ENCODE results near the gene VSNL1.

The VSNL1 gene

DNA sequence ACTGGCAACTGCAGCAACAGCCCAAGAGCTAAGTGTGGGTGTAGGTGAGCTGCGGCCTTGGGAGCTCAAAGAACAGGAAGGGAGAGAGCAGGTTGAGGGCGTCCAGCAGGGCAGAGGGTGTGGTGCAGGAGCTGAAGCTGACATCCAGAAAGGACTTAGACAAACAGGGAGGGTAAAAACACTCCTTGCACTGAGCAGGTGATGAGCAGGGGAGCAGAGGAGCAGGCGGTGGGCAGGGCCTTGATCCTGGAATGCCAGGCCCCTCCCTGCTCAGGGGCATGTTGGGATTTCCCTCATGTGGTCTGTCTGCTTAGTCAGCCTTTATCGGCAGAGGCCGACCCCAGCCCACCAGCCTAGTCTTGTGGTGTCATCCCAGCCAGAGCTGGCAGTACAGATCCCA lies 63.6 kb downstream of the VSNL1 start:
- no peak for TF ChIP-seq GATA2 (IDR thresholded peaks at IDR 0.05; ENCODE audit: low read depth, low read length)
- TF ChIP-seq GATA3 (IDR thresholded peaks at IDR 0.05; ENCODE audit: low read depth, low read length): no peak

- TF ChIP-seq GATA2 (IDR thresholded peaks at IDR 0.05; ENCODE audit: low read depth, low read length) (no peak), GATA3 (IDR thresholded peaks at IDR 0.05; ENCODE audit: low read depth, low read length) (no peak)
Measured at GRCh38 chr2:17605696-17606095, 65.2 kb downstream of the VSNL1 start.

- TF ChIP-seq GATA3 (IDR thresholded peaks at IDR 0.05; ENCODE audit: low read depth, low read length): no peak
- TF ChIP-seq GATA2 (IDR thresholded peaks at IDR 0.05; ENCODE audit: low read depth, low read length): no peak
Measured at GRCh38 chr2:17606851-17607250, 66.4 kb downstream of the VSNL1 start.

DNA sequence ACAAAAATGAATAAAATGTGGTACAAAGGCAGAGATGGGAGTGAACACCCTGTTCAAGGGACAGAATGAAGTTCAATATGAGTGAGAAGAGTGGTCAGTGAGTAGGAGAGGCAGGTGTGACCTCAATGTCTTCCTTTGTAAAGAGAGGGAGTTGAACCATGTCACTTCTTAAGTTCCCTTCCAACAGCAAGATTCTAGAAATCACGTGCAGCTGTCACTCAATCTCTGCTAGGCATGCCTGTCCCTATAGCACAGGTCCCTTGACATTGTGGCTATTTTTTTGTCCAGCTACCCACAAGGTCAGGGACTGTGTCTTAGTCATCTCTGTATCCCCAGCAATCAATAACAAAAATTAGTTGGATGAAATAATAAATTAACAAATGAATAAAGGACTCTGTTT lies 66.9 kb downstream of the VSNL1 start:
- TF ChIP-seq GATA2 (IDR thresholded peaks at IDR 0.05; ENCODE audit: low read depth, low read length) (no peak), GATA3 (IDR thresholded peaks at IDR 0.05; ENCODE audit: low read depth, low read length) (no peak)

- no peak for TF ChIP-seq GATA3 (IDR thresholded peaks at IDR 0.05; ENCODE audit: low read depth, low read length)
- TF ChIP-seq GATA2 (IDR thresholded peaks at IDR 0.05; ENCODE audit: low read depth, low read length): no peak
Measured at GRCh38 chr2:17608251-17608650, 67.8 kb downstream of the VSNL1 start.

DNA sequence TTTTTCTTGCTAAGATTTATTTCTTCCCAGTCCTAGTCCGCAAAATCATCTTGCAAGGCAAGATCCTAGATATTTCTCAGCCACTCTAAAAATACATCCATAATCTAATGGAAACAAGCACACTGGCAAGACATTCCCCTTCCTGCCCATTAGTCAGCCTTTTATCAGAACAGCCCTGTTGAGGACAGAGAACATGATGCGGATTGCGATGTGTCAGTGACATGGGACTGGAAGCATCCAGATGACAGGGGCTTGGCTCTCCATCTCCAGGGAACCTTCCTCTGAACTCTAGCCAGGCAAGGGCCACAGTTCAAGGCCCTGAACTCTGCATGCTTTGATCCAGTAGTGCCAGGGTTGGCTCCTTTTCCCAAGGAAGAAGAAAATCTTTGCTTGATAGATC lies 70.0 kb downstream of the VSNL1 start:
- no peak for TF ChIP-seq GATA2 (IDR thresholded peaks at IDR 0.05; ENCODE audit: low read depth, low read length)

- TF ChIP-seq GATA3 (IDR thresholded peaks at IDR 0.05; ENCODE audit: low read depth, low read length): no peak
- TF ChIP-seq GATA2 (IDR thresholded peaks at IDR 0.05; ENCODE audit: low read depth, low read length): no peak
Measured at GRCh38 chr2:17611036-17611435, 70.5 kb downstream of the VSNL1 start.

- TF ChIP-seq GATA3 (IDR thresholded peaks at IDR 0.05; ENCODE audit: low read depth, low read length) (no peak), GATA2 (IDR thresholded peaks at IDR 0.05; ENCODE audit: low read depth, low read length) (no peak)
Measured at GRCh38 chr2:17614174-17614930, 73.9 kb downstream of the VSNL1 start.

DNA sequence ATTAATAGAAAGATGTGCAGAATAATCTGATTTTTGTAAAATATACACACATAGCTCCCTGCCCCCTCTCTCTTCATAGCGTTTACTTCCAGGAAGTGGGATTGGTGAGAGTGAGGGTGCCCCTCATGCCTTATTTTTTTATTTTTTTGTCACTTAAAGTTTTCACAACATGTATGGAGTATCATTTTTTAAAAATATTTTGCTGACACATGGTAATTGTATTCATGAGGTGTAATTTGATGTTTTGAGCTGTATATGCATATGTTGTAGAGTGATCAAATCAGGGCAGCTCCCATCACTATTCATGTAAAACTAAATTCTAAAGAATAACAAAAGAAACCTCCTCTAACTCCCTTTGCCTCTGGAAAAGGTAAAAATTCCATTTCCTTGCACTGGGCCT lies 74.7 kb downstream of the VSNL1 start:
- TF ChIP-seq GATA2 (IDR thresholded peaks at IDR 0.05; ENCODE audit: low read depth, low read length): no peak
- TF ChIP-seq GATA3 (IDR thresholded peaks at IDR 0.05; ENCODE audit: low read depth, low read length): no peak

DNA sequence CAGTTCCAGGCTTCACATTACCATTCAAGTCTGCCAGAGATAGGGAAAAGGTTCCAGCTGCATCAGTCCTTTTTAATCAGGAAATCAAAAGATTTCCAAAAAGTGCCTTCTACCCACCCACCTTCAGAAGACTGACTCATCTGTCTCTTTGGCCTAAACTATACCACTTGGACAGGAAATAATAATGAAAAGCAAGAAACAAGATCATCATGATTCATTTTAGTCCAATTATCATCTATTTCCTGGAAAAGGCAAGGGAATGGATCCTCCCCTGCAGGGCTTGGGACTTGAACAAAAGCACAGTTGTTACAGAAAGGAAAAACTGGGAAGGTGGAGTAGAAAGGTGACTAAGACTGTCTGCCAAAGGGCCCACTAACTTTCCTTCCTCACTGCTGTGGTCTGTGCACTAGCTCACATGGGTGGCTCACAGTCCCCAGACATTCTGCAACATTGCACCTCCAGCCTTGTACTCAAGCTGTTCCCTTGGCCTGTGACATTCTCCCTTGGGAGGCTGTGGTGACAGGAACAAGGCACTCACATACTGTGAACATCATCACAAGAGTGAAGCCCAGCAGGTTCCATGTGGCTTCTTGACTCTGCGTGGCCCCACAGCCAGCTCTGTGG lies 75.3 kb downstream of the VSNL1 start:
- TF ChIP-seq GATA2 (IDR thresholded peaks at IDR 0.05; ENCODE audit: low read depth, low read length) (no peak), GATA3 (IDR thresholded peaks at IDR 0.05; ENCODE audit: low read depth, low read length) (no peak)

GRCh38 chr2:17616405-17616804 lies 75.9 kb downstream of the VSNL1 start:
- TF ChIP-seq GATA3 (IDR thresholded peaks at IDR 0.05; ENCODE audit: low read depth, low read length): no peak
- no peak for TF ChIP-seq GATA2 (IDR thresholded peaks at IDR 0.05; ENCODE audit: low read depth, low read length)

GRCh38 chr2:17617516-17617915 lies 77.0 kb downstream of the VSNL1 start:
- TF ChIP-seq GATA2 (IDR thresholded peaks at IDR 0.05; ENCODE audit: low read depth, low read length) (no peak), GATA3 (IDR thresholded peaks at IDR 0.05; ENCODE audit: low read depth, low read length) (no peak)

- no peak for TF ChIP-seq GATA2 (IDR thresholded peaks at IDR 0.05; ENCODE audit: low read depth, low read length)
- TF ChIP-seq GATA3 (IDR thresholded peaks at IDR 0.05; ENCODE audit: low read depth, low read length): no peak
Measured at GRCh38 chr2:17617955-17618354, 77.5 kb downstream of the VSNL1 start.

DNA sequence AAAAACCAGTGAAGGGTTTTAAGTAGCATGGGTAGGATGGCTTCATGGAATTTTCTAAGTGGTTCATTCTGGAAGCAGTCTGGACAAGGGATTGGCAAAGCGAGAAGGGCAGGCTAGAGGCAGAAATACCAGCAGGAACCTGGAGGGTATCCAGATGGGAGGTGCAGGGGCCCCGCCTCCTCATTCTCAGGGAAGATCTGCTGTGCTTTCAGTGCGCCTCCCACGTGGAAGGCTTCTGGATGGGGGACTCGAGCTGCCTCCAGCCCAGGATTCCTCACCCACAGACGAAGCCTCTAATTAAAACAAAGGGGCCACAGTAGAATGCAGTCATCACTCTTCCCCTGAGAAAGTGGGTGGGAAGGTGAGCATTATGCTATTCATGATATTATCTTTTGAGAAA lies 79.8 kb downstream of the VSNL1 start:
- TF ChIP-seq GATA2 (IDR thresholded peaks at IDR 0.05; ENCODE audit: low read depth, low read length): no peak
- TF ChIP-seq GATA3 (IDR thresholded peaks at IDR 0.05; ENCODE audit: low read depth, low read length): no peak

GRCh38 chr2:17620841-17621240 lies 80.3 kb downstream of the VSNL1 start:
- TF ChIP-seq GATA2 (IDR thresholded peaks at IDR 0.05; ENCODE audit: low read depth, low read length) (no peak), GATA3 (IDR thresholded peaks at IDR 0.05; ENCODE audit: low read depth, low read length) (no peak)

Data from SH-SY5Y (cell line).